WTC11 (cell line): ENCODE data around the gene TMEM9. TPM values are rescaled to one million over a fixed set of nuclear protein-coding genes. Genes with fewer than 3 reads are reported as not detected.

Source experiments
- ATAC-seq: fragments of 200-7000 bp; cut with Tn5 transposase; 2 replicates; pipeline ENCODE4 v1.10.0; 2021; ENCODE audit warnings: mild to moderate bottlenecking, moderate library complexity
- CTCF ChIA-PET: fragments of 300-600 bp; sonication (Branson Sonifier 250); formaldehyde crosslinking; loops from one replicate; lab custom pipeline; 2021; ENCODE audit warnings: antibody characterized with exemption; lab: Charles Lee
- POLR2A ChIA-PET: fragments of 350-600 bp; sonication (Branson Sonifier 250); formaldehyde crosslinking; loops from one replicate; lab custom pipeline; 2021; ENCODE audit warnings: antibody characterized with exemption; lab: Charles Lee
- DNase-seq: peaks from one replicate; pipeline ENCODE4 v3.0.0; 2021; ENCODE audit warnings: low spot score
- H3K27ac Mint-ChIP-seq: 2 replicates; pipeline ENCODE4 v1.8.0; 2021; ENCODE audit warnings: mixed read lengths
- H3K27me3 Mint-ChIP-seq: 2 replicates; pipeline ENCODE4 v1.8.0; 2021; ENCODE audit warnings: low read depth, mild to moderate bottlenecking, moderate library complexity, mixed read lengths
- H3K36me3 Mint-ChIP-seq: 2 replicates; pipeline ENCODE4 v1.8.0; 2021; ENCODE audit warnings: mixed read lengths
- H3K4me1 Mint-ChIP-seq: 2 replicates; pipeline ENCODE4 v1.8.0; 2022; ENCODE audit warnings: mixed read lengths
- H3K4me3 Mint-ChIP-seq: 2 replicates; pipeline ENCODE4 v1.8.0; 2021; ENCODE audit warnings: mild to moderate bottlenecking, moderate library complexity, mixed read lengths
- H3K9me3 Mint-ChIP-seq: 2 replicates; pipeline ENCODE4 v1.8.0; 2021; ENCODE audit warnings: mixed read lengths
- EMX1 ChIP-seq: fragments of 250-450 bp; sonication (Bioruptor Pico); IDR thresholded peaks from 2 replicates; pipeline ENCODE4 v1.8.0; 2021; ENCODE audit warnings: mild to moderate bottlenecking
- FOXP1 ChIP-seq: sonication (generic); formaldehyde crosslinking; IDR thresholded peaks from 2 replicates; pipeline ENCODE4 v1.8.0; 2022; ENCODE audit warnings: missing genetic modification reagents, mild to moderate bottlenecking, moderate library complexity, borderline replicate concordance
- MXD4 ChIP-seq: fragments of 250-450 bp; sonication (Bioruptor Pico); IDR thresholded peaks from 2 replicates; pipeline ENCODE4 v1.8.0; 2021; ENCODE audit warnings: mild to moderate bottlenecking, moderate library complexity, borderline replicate concordance
- OVOL2 ChIP-seq: fragments of 250-450 bp; sonication (Bioruptor Pico); IDR thresholded peaks from 2 replicates; pipeline ENCODE4 v1.9.0; 2021; ENCODE audit warnings: mild to moderate bottlenecking, borderline replicate concordance
- RORB ChIP-seq: fragments of 250-450 bp; sonication (Bioruptor Pico); IDR thresholded peaks from 2 replicates; pipeline ENCODE4 v1.9.0; 2021; ENCODE audit warnings: mild to moderate bottlenecking
- SP1 ChIP-seq: sonication (generic); formaldehyde crosslinking; conservative IDR thresholded peaks from 2 replicates; pipeline ENCODE4 v1.8.1; 2022; ENCODE audit warnings: missing genetic modification reagents
- TCF7 ChIP-seq: sonication (generic); formaldehyde crosslinking; IDR thresholded peaks from 2 replicates; pipeline ENCODE4 v1.8.0; 2022; ENCODE audit warnings: mild to moderate bottlenecking, low read depth, missing genetic modification reagents, moderate library complexity
- TEAD4 ChIP-seq: sonication (generic); formaldehyde crosslinking; IDR thresholded peaks from 2 replicates; pipeline ENCODE4 v1.8.0; 2022; ENCODE audit warnings: mild to moderate bottlenecking, missing genetic modification reagents
- TP53 ChIP-seq: sonication (generic); formaldehyde crosslinking; IDR thresholded peaks from 2 replicates; pipeline ENCODE4 v1.8.1; 2023; ENCODE audit warnings: mild to moderate bottlenecking, missing genetic modification reagents
- ZNF219 ChIP-seq: sonication (generic); formaldehyde crosslinking; IDR thresholded peaks from 2 replicates; pipeline ENCODE4 v1.8.0; 2023; ENCODE audit warnings: missing genetic modification reagents, mild to moderate bottlenecking, borderline replicate concordance
- ZNF263 ChIP-seq: sonication (generic); formaldehyde crosslinking; IDR thresholded peaks from 2 replicates; pipeline ENCODE4 v1.8.1; 2022; ENCODE audit warnings: low read depth, mild to moderate bottlenecking, moderate library complexity, missing genetic modification reagents
- ZNF317 ChIP-seq: sonication (generic); formaldehyde crosslinking; IDR thresholded peaks from 2 replicates; pipeline ENCODE4 v1.8.1; 2023; ENCODE audit warnings: low read depth, mild to moderate bottlenecking, moderate library complexity, missing genetic modification reagents, borderline replicate concordance
- ZNF416 ChIP-seq: fragments of 250-450 bp; sonication (Bioruptor Pico); IDR thresholded peaks from 2 replicates; pipeline ENCODE4 v1.9.0; 2021; ENCODE audit warnings: mild to moderate bottlenecking, inconsistent platforms
- ZNF671 ChIP-seq: fragments of 250-450 bp; sonication (Bioruptor Pico); IDR thresholded peaks from 2 replicates; pipeline ENCODE4 v1.8.0; 2021; ENCODE audit warnings: mild to moderate bottlenecking
- total RNA-seq: library from RNA; stranded (reverse); gene quantifications from 3 replicates; pipeline ENCODE4 v1.2.3, GENCODE V29; 2021
- TF ChIP-seq, protein P1 (sequence below): sonication (generic); formaldehyde crosslinking; IDR thresholded peaks from 2 replicates; pipeline ENCODE4 v1.8.0; 2022; ENCODE audit warnings: mild to moderate bottlenecking, missing genetic modification reagents
- TF ChIP-seq, protein P2 (sequence below): fragments of 250-450 bp; sonication (Bioruptor Pico); IDR thresholded peaks from 2 replicates; pipeline ENCODE4 v1.9.0; 2021; ENCODE audit warnings: moderate library complexity, mild to moderate bottlenecking, inconsistent platforms, borderline replicate concordance
- TF ChIP-seq, protein P3 (sequence below): sonication (generic); formaldehyde crosslinking; IDR thresholded peaks from 2 replicates; pipeline ENCODE4 v1.8.1; 2022; ENCODE audit warnings: missing genetic modification reagents, borderline replicate concordance
- TF ChIP-seq, protein P4 (sequence below): sonication (generic); formaldehyde crosslinking; IDR thresholded peaks from 2 replicates; pipeline ENCODE4 v1.8.0; 2023; ENCODE audit warnings: mild to moderate bottlenecking, missing genetic modification reagents

The TMEM9 gene
- total RNA-seq, 1 experiment from 2014 or later, result 97.5 TPM

DNA sequence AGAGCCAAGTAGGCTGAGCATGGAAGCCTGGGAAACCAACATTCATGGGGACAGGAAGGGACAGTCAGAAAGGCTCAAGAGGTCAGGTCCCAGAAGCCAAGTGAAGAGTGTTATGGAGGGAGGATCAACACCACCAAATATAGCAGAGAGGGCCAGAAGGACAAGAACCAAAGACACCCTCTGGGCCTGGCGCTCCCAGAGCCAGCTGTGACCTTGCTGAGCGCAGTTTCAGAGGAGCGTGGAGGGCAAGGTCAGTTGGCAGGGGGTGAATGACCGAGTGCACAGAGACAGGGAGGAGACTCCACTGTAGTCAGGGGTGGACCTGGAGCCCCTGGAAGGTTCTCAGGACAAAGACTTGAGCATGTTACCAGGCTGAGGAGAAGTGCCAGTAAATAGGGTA is 22.9 kb downstream of the TMEM9 start:
- ATAC-seq, result no peak
- Mint-ChIP-seq H3K4me3 (no peak overlapping the region), H3K27ac (no peak overlapping the region), H3K36me3 (peaks cover 21% of the 10 kb centered on the region), H3K4me1 (peaks cover 10% of the 10 kb centered on the region)
- POLR2A ChIA-PET, result no interaction called here
- no peak for DNase-seq
- TF ChIP-seq EMX1 (CRISPR knock-in tag) (no peak), OVOL2 (CRISPR knock-in tag) (no peak), TCF7 (no peak), TEAD4 (no peak), ZNF671 (CRISPR knock-in tag) (no peak), RORB (no peak), SP1 (CRISPR knock-in tag) (no peak), ZNF317 (no peak), ZNF416 (no peak)
- TF ChIP-seq, protein P1, sequence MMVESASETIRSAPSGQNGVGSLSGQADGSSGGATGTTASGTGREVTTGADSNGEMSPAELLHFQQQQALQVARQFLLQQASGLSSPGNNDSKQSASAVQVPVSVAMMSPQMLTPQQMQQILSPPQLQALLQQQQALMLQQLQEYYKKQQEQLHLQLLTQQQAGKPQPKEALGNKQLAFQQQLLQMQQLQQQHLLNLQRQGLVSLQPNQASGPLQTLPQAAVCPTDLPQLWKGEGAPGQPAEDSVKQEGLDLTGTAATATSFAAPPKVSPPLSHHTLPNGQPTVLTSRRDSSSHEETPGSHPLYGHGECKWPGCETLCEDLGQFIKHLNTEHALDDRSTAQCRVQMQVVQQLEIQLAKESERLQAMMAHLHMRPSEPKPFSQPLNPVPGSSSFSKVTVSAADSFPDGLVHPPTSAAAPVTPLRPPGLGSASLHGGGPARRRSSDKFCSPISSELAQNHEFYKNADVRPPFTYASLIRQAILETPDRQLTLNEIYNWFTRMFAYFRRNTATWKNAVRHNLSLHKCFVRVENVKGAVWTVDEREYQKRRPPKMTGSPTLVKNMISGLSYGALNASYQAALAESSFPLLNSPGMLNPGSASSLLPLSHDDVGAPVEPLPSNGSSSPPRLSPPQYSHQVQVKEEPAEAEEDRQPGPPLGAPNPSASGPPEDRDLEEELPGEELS (CRISPR knock-in tag), result no peak
- TF ChIP-seq, protein P2, sequence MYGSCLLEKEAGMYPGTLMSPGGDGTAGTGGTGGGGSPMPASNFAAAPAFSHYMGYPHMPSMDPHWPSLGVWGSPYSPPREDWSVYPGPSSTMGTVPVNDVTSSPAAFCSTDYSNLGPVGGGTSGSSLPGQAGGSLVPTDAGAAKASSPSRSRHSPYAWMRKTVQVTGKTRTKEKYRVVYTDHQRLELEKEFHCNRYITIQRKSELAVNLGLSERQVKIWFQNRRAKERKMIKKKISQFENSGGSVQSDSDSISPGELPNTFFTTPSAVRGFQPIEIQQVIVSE (CRISPR knock-in tag), result no peak
- TF ChIP-seq, protein P3, sequence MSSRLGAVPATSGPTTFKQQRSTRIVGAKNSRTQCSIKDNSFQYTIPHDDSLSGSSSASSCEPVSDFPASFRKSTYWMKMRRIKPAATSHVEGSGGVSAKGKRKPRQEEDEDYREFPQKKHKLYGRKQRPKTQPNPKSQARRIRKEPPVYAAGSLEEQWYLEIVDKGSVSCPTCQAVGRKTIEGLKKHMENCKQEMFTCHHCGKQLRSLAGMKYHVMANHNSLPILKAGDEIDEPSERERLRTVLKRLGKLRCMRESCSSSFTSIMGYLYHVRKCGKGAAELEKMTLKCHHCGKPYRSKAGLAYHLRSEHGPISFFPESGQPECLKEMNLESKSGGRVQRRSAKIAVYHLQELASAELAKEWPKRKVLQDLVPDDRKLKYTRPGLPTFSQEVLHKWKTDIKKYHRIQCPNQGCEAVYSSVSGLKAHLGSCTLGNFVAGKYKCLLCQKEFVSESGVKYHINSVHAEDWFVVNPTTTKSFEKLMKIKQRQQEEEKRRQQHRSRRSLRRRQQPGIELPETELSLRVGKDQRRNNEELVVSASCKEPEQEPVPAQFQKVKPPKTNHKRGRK (CRISPR knock-in tag), result no peak
- TF ChIP-seq, all 79 proteins: peak for 0
- peaks cover 7% of the 10 kb centered on the region for H3K9me3 Mint-ChIP-seq
- CTCF ChIA-PET, result interaction anchor here (0.9 kb wide), 1 partner anchor 93 kb away, joined by 3 read pairs; no protein-coding TSS in a partner anchor
- no peaks in the 10 kb centered on the region; the same call in none of the 2 replicates for H3K27me3 Mint-ChIP-seq

DNA sequence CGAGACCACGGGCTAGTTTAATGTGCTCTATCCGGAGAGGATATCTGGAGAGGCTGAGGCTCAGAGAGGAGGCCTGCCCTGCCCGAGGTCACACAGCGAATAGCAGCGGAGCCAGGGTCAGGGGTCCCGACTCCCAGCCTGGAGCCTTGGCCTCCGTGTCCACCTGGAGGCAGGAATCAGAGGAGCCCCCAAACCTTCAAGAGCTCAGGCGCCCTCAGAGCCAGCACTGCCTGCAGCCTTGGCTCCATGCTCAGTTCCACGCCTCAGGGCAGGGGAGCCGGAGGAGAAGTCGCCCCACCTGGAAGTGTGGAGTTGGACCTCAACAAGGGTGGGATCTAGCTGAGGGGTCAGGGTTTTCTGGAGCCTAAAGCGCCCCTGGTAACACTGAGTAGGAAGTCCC is 25.3 kb downstream of the TMEM9 start:
- Mint-ChIP-seq H3K36me3 (peaks cover 2% of the 10 kb centered on the region), H3K9me3 (peaks cover 7% of the 10 kb centered on the region), H3K4me3 (no peak overlapping the region), H3K4me1 (peaks cover 10% of the 10 kb centered on the region), H3K27me3 (no peaks in the 10 kb centered on the region; the same call in none of the 2 replicates), H3K27ac (no peak overlapping the region)
- ATAC-seq (no peak), DNase-seq (no peak)
- ChIA-PET POLR2A (no interaction called here), CTCF (interaction anchor here (1.5 to 3.7 kb wide), 3 partner anchors 10 to 157 kb away, joined by 4 to 43 read pairs (median 10); no protein-coding TSS in a partner anchor)
- TF ChIP-seq FOXP1 (no peak), ZNF263 (CRISPR knock-in tag) (no peak), ZNF219 (CRISPR knock-in tag) (no peak), TP53 (CRISPR knock-in tag) (no peak), MXD4 (CRISPR knock-in tag) (no peak)
- TF ChIP-seq, protein P4, sequence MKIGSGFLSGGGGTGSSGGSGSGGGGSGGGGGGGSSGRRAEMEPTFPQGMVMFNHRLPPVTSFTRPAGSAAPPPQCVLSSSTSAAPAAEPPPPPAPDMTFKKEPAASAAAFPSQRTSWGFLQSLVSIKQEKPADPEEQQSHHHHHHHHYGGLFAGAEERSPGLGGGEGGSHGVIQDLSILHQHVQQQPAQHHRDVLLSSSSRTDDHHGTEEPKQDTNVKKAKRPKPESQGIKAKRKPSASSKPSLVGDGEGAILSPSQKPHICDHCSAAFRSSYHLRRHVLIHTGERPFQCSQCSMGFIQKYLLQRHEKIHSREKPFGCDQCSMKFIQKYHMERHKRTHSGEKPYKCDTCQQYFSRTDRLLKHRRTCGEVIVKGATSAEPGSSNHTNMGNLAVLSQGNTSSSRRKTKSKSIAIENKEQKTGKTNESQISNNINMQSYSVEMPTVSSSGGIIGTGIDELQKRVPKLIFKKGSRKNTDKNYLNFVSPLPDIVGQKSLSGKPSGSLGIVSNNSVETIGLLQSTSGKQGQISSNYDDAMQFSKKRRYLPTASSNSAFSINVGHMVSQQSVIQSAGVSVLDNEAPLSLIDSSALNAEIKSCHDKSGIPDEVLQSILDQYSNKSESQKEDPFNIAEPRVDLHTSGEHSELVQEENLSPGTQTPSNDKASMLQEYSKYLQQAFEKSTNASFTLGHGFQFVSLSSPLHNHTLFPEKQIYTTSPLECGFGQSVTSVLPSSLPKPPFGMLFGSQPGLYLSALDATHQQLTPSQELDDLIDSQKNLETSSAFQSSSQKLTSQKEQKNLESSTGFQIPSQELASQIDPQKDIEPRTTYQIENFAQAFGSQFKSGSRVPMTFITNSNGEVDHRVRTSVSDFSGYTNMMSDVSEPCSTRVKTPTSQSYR (CRISPR knock-in tag), result no peak
